Liver (tissue), 9 donors: Measurements from ENCODE around the gene SYNC. TPM values are rescaled to one million over a fixed set of nuclear protein-coding genes. Genes with fewer than 3 reads are reported as not detected.

Source experiments
- DNase-seq: peaks from one replicate; pipeline ENCODE4 v3.0.0-alpha.2; 2017; ENCODE audit warnings: low spot score
- H3K27ac ChIP-seq, 2 donors: one replicate each; pipeline ENCODE4 v1.7.0; 2013; ENCODE audit warnings: inconsistent platforms in 2 of 2, low read length in 2 of 2, control low read depth in 1 of 2, low read depth in 1 of 2, mild to moderate bottlenecking in 1 of 2
- H3K27me3 ChIP-seq, 4 donors: one replicate each; pipeline versions ENCODE4 v1.6.1 to v1.7.0; 2013; ENCODE audit warnings: low read length in 3 of 4, inconsistent platforms in 1 of 4, mild to moderate bottlenecking in 1 of 4, moderate library complexity in 1 of 4; ENCODE audit not compliant: control insufficient read depth in 4 of 4, insufficient read depth in 4 of 4
- H3K36me3 ChIP-seq, 4 donors: one replicate each; pipeline versions ENCODE4 v1.6.1 to v1.7.0; 2013; ENCODE audit warnings: low read length in 3 of 4, mild to moderate bottlenecking in 3 of 4, low read depth in 1 of 4, moderate library complexity in 1 of 4; ENCODE audit not compliant: control insufficient read depth in 4 of 4, insufficient read depth in 3 of 4
- H3K4me1 ChIP-seq, 4 donors: one replicate each; pipeline versions ENCODE4 v1.6.1 to v1.7.0; 2013; ENCODE audit warnings: low read length in 3 of 4, mild to moderate bottlenecking in 3 of 4, moderate library complexity in 1 of 4; ENCODE audit not compliant: control insufficient read depth in 4 of 4, insufficient read depth in 4 of 4
- H3K4me3 ChIP-seq, 3 donors: one replicate each; pipeline versions ENCODE4 v1.6.1 to v1.7.0; 2013; ENCODE audit warnings: low read length in 3 of 3, control low read depth in 1 of 3, low read depth in 1 of 3, mild to moderate bottlenecking in 1 of 3
- H3K9ac ChIP-seq, 2 donors: one replicate each; pipeline ENCODE4 v1.7.0; 2013; ENCODE audit warnings: low read length in 2 of 2, mild to moderate bottlenecking in 2 of 2, moderate library complexity in 2 of 2, control low read depth in 1 of 2, low read depth in 1 of 2
- H3K9me3 ChIP-seq, 4 donors: one replicate each; pipeline versions ENCODE4 v1.6.1 to v1.7.0; 2013; ENCODE audit warnings: low read length in 3 of 4; ENCODE audit not compliant: control insufficient read depth in 4 of 4
- CTCF ChIP-seq: fragments of 150-350 bp; IDR thresholded peaks from 2 replicates; pipeline ENCODE4 v1.5.1; 2017; ENCODE audit warnings: improper control_type of control experiment, low read depth, low read length; ENCODE audit not compliant: missing input control
- EGR1 ChIP-seq, 2 donors: IDR thresholded peaks; 2 replicates each; pipeline ENCODE4 v1.6.1; 2016 to 2018; ENCODE audit warnings: antibody characterized with exemption in 2 of 2, low read depth in 2 of 2
- FOXA1 ChIP-seq: IDR thresholded peaks from 2 replicates; pipeline ENCODE4 v1.6.1; 2016; ENCODE audit warnings: antibody characterized with exemption
- FOXA2 ChIP-seq: IDR thresholded peaks from 2 replicates; pipeline ENCODE4 v1.6.1; 2016; ENCODE audit warnings: antibody characterized with exemption
- GABPA ChIP-seq, 2 donors: IDR thresholded peaks in 1 of 2; conservative IDR thresholded peaks in 1 of 2; 2 replicates each; pipeline ENCODE4 v1.6.1; 2016; ENCODE audit warnings: antibody characterized with exemption in 2 of 2, mild to moderate bottlenecking in 1 of 2, moderate library complexity in 1 of 2
- HNF4A ChIP-seq, 2 donors: conservative IDR thresholded peaks; 2 replicates each; pipeline ENCODE4 v1.6.1; 2016; ENCODE audit warnings: antibody characterized with exemption in 2 of 2, mild to moderate bottlenecking in 2 of 2
- HNF4G ChIP-seq: IDR thresholded peaks from 2 replicates; pipeline ENCODE4 v1.6.1; 2016; ENCODE audit warnings: antibody characterized with exemption
- JUND ChIP-seq, 2 donors: IDR thresholded peaks; 2 replicates each; pipeline ENCODE4 v1.6.1; 2016; ENCODE audit warnings: antibody characterized with exemption in 2 of 2
- MAX ChIP-seq: IDR thresholded peaks from 2 replicates; pipeline ENCODE4 v1.6.1; 2016; ENCODE audit warnings: antibody characterized with exemption
- NR2F2 ChIP-seq: IDR thresholded peaks from 2 replicates; pipeline ENCODE4 v1.6.1; 2016; ENCODE audit warnings: antibody characterized with exemption
- RAD21 ChIP-seq, 2 donors: IDR thresholded peaks; 2 replicates each; pipeline ENCODE4 v1.6.1; 2016; ENCODE audit warnings: antibody characterized with exemption in 2 of 2, mild to moderate bottlenecking in 2 of 2
- RXRA ChIP-seq, 2 donors: IDR thresholded peaks; 2 replicates each; pipeline ENCODE4 v1.6.1; 2017 to 2018; ENCODE audit warnings: antibody characterized with exemption in 2 of 2, mild to moderate bottlenecking in 1 of 2
- SP1 ChIP-seq: IDR thresholded peaks from 2 replicates; pipeline ENCODE4 v1.6.1; 2018; ENCODE audit warnings: antibody characterized with exemption, mild to moderate bottlenecking
- TAF1 ChIP-seq: conservative IDR thresholded peaks from 2 replicates; pipeline ENCODE4 v1.6.1; 2016; ENCODE audit warnings: antibody characterized with exemption, mild to moderate bottlenecking
- YY1 ChIP-seq: IDR thresholded peaks from 2 replicates; pipeline ENCODE4 v1.6.1; 2016; ENCODE audit warnings: antibody characterized with exemption, mild to moderate bottlenecking
- WGBS: extraction: QIAGEN DNeasy Blood & Tissue Kit; methylation state at CpG from one replicate; pipeline ENCODE4 v1.1.7; 2013; 5-methylcytosine and 5-hydroxymethylcytosine counted together
- polyA plus RNA-seq, 2 donors: library from polyadenylated mRNA; stranded (reverse) in 1 of 2; unstranded in 1 of 2; fragments of 200-250 nt in 1 of 2; fragments of >200 nt in 1 of 2; fragmentation: Nextera tagmentation in 1 of 2; extraction: Ambion mirVana in 1 of 2; gene quantifications; one replicate each; pipeline versions ENCODE4 v1.2.1 to v1.2.3, GENCODE V29; 2013 to 2015
- total RNA-seq, 2 donors: library from RNA; depleted of rRNA; stranded (reverse); fragments of >200 nt; gene quantifications; one replicate each; pipeline ENCODE4 v1.2.3, GENCODE V29; 2014
- TF ChIP-seq, protein P1 (sequence below): IDR thresholded peaks from 2 replicates; pipeline ENCODE4 v1.6.1; 2016; ENCODE audit warnings: antibody characterized with exemption
- TF ChIP-seq, protein P2 (sequence below): IDR thresholded peaks from 2 replicates; pipeline ENCODE4 v1.6.1; 2016; ENCODE audit warnings: antibody characterized with exemption
- TF ChIP-seq, protein P3 (sequence below): IDR thresholded peaks from 2 replicates; pipeline ENCODE4 v1.6.1; 2016; ENCODE audit warnings: antibody characterized with exemption, mild to moderate bottlenecking
- donor health status: healthy.
- donor health status: healthy.
- donor health status: healthy.
- donor health status: healthy.
- donor health status: healthy.

SYNC gene
- total and polyA plus RNA-seq, 4 donors, result 0.23 to 1.5 (median 0.31) TPM

- Histone ChIP-seq H3K9ac (no peak overlapping the region), H3K27ac (no peak overlapping the region), H3K27me3 (no peaks in the 10 kb centered on the region), H3K4me1 (no peaks in the 10 kb centered on the region), H3K4me3 (no peak overlapping the region), H3K9me3 (no peaks in the 10 kb centered on the region), H3K36me3 (peaks cover 15 to 60% (median 48%) of the 10 kb centered on the region in 4 donors)
- no peak for DNase-seq
- WGBS, result 90% methylated on average over 12 of the region's 12 CpGs
- no peak for TF ChIP-seq FOXA2
- TF ChIP-seq, protein P1, sequence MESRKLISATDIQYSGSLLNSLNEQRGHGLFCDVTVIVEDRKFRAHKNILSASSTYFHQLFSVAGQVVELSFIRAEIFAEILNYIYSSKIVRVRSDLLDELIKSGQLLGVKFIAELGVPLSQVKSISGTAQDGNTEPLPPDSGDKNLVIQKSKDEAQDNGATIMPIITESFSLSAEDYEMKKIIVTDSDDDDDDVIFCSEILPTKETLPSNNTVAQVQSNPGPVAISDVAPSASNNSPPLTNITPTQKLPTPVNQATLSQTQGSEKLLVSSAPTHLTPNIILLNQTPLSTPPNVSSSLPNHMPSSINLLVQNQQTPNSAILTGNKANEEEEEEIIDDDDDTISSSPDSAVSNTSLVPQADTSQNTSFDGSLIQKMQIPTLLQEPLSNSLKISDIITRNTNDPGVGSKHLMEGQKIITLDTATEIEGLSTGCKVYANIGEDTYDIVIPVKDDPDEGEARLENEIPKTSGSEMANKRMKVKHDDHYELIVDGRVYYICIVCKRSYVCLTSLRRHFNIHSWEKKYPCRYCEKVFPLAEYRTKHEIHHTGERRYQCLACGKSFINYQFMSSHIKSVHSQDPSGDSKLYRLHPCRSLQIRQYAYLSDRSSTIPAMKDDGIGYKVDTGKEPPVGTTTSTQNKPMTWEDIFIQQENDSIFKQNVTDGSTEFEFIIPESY, result no peak
- TF ChIP-seq, protein P2, sequence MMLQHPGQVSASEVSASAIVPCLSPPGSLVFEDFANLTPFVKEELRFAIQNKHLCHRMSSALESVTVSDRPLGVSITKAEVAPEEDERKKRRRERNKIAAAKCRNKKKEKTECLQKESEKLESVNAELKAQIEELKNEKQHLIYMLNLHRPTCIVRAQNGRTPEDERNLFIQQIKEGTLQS, result no peak
- no peak for TF ChIP-seq MAX
- no peak for TF ChIP-seq YY1
- TF ChIP-seq HNF4A (conservative IDR thresholded peaks at IDR 0.05), result no peak
- TF ChIP-seq HNF4G, result no peak
- no peak for TF ChIP-seq CTCF
- TF ChIP-seq EGR1 (IDR thresholded peaks at IDR 0.05; ENCODE audit: low read depth in 2 of 2), result no peak
- TF ChIP-seq NR2F2, result no peak
- TF ChIP-seq FOXA1, result no peak
- TF ChIP-seq SP1, result no peak
- TF ChIP-seq, protein P3, sequence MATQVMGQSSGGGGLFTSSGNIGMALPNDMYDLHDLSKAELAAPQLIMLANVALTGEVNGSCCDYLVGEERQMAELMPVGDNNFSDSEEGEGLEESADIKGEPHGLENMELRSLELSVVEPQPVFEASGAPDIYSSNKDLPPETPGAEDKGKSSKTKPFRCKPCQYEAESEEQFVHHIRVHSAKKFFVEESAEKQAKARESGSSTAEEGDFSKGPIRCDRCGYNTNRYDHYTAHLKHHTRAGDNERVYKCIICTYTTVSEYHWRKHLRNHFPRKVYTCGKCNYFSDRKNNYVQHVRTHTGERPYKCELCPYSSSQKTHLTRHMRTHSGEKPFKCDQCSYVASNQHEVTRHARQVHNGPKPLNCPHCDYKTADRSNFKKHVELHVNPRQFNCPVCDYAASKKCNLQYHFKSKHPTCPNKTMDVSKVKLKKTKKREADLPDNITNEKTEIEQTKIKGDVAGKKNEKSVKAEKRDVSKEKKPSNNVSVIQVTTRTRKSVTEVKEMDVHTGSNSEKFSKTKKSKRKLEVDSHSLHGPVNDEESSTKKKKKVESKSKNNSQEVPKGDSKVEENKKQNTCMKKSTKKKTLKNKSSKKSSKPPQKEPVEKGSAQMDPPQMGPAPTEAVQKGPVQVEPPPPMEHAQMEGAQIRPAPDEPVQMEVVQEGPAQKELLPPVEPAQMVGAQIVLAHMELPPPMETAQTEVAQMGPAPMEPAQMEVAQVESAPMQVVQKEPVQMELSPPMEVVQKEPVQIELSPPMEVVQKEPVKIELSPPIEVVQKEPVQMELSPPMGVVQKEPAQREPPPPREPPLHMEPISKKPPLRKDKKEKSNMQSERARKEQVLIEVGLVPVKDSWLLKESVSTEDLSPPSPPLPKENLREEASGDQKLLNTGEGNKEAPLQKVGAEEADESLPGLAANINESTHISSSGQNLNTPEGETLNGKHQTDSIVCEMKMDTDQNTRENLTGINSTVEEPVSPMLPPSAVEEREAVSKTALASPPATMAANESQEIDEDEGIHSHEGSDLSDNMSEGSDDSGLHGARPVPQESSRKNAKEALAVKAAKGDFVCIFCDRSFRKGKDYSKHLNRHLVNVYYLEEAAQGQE, result no peak
- no peak for TF ChIP-seq GABPA (IDR thresholded peaks at IDR 0.05 in 1 of 2, conservative IDR thresholded peaks at IDR 0.05 in 1 of 2)
- TF ChIP-seq TAF1, result no peak
- TF ChIP-seq RXRA (IDR thresholded peaks at IDR 0.05), result no peak
- no peak for TF ChIP-seq RAD21 (IDR thresholded peaks at IDR 0.05)
- TF ChIP-seq JUND (IDR thresholded peaks at IDR 0.05), result no peak
Observed at GRCh38 chr1:32666901-32667566, 35.5 kb downstream of the SYNC start.
